K562 (cell line): Measurements from ENCODE around the gene CTIF. TPM values are rescaled to one million over a fixed set of nuclear protein-coding genes. Genes with fewer than 3 reads are reported as not detected.

Source experiments
- ATF1 ChIP-seq, 2 experiments: fragments of 450-650 bp in 1 of 2; IDR thresholded peaks; 2 replicates each; pipeline ENCODE4 v1.6.1; 2016; ENCODE audit warnings: missing compliant biosample characterization in 1 of 2, missing genetic modification characterization in 1 of 2
- ATF2 ChIP-seq: sonication (generic); formaldehyde crosslinking; IDR thresholded peaks from 2 replicates; pipeline ENCODE4 v1.8.1; 2022; ENCODE audit warnings: missing genetic modification reagents
- DIDO1 ChIP-seq: fragments of 450-650 bp; IDR thresholded peaks from 2 replicates; pipeline ENCODE4 v1.6.1; 2016; ENCODE audit warnings: low read depth, missing biosample characterization, missing genetic modification characterization
- HSF4 ChIP-seq: fragments of 250-450 bp; sonication (Bioruptor Pico); IDR thresholded peaks from 2 replicates; pipeline ENCODE4 v2.1.2; 2022; ENCODE audit warnings: mild to moderate bottlenecking, moderate library complexity, borderline replicate concordance
- MAFF ChIP-seq: IDR thresholded peaks from 2 replicates; pipeline ENCODE4 v1.6.1; 2012; ENCODE audit warnings: low read length, improper control_type of control experiment
- MAFG ChIP-seq: fragments of 450-650 bp; conservative IDR thresholded peaks from 2 replicates; pipeline ENCODE4 v1.6.1; 2016; ENCODE audit warnings: missing genetic modification characterization, missing compliant biosample characterization
- MEF2A ChIP-seq: IDR thresholded peaks from 2 replicates; pipeline ENCODE4 v1.6.1; 2011; ENCODE audit warnings: low read depth, mild to moderate bottlenecking, low read length, moderate library complexity; ENCODE audit not compliant: control insufficient read depth
- NFRKB ChIP-seq: fragments of 450-650 bp; IDR thresholded peaks from 2 replicates; pipeline ENCODE4 v1.6.1; 2016; ENCODE audit warnings: low read depth
- POLR2AphosphoS2 ChIP-seq: IDR thresholded peaks from 2 replicates; pipeline ENCODE4 v1.6.1; 2012; ENCODE audit warnings: low read length, improper control_type of control experiment
- PURB ChIP-seq: sonication (generic); formaldehyde crosslinking; IDR thresholded peaks from 2 replicates; pipeline ENCODE4 v1.9.0; 2021; ENCODE audit warnings: low read depth, mild to moderate bottlenecking, missing genetic modification reagents
- SAFB ChIP-seq: fragments of 200-400 bp; formaldehyde crosslinking; IDR thresholded peaks from 2 replicates; pipeline ENCODE4 v1.6.1; 2017; ENCODE audit warnings: low read depth, low read length, borderline replicate concordance
- SOX6 ChIP-seq: fragments of 450-650 bp; IDR thresholded peaks from 2 replicates; pipeline ENCODE4 v1.6.1; 2014; ENCODE audit warnings: mild to moderate bottlenecking
- USF2 ChIP-seq: sonication (generic); formaldehyde crosslinking; IDR thresholded peaks from 2 replicates; pipeline ENCODE4 v1.5.0; 2020; ENCODE audit warnings: missing genetic modification reagents
- ZNF318 ChIP-seq, 2 experiments: fragments of 450-650 bp; IDR thresholded peaks; 2 replicates each; pipeline ENCODE4 v1.6.1; 2016; ENCODE audit warnings: mild to moderate bottlenecking in 2 of 2, borderline replicate concordance in 1 of 2, low read depth in 1 of 2, moderate library complexity in 1 of 2
- ZNF354B ChIP-seq: fragments of 250-450 bp; sonication (Bioruptor Pico); IDR thresholded peaks from 2 replicates; pipeline ENCODE4 v1.4.0; 2020
- ZNF75A ChIP-seq: fragments of 450-650 bp; formaldehyde crosslinking; IDR thresholded peaks from 2 replicates; pipeline ENCODE4 v1.4.0; 2020; ENCODE audit warnings: mild to moderate bottlenecking
- polyA plus RNA-seq, 8 experiments: library from polyadenylated mRNA; depleted of rRNA in 4 of 8; stranded (reverse) in 5 of 8; unstranded in 3 of 8; fragments of >200 nt; fragmentation: Nextera tagmentation in 2 of 8; fragmentation: Illumina TruSeq in 1 of 8; extraction: Ambion mirVana in 2 of 8; extraction: Trizol in 1 of 8; gene quantifications; 2 replicates each; pipeline versions ENCODE4 v1.2.1 to v1.2.3, GENCODE V29; 2011 to 2014; ENCODE audit warnings: inconsistent platforms in 1 of 8, missing spikeins in 1 of 8
- total RNA-seq, 7 experiments: library from RNA; depleted of rRNA in 6 of 7; stranded (reverse); fragments of >200 nt in 6 of 7; fragmentation: Illumina TruSeq in 2 of 7; extraction: Trizol in 2 of 7; gene quantifications; 2 replicates each; pipeline versions ENCODE4 v1.2.1 to v1.2.3, GENCODE V29; 2011 to 2021; ENCODE audit warnings: low replicate concordance in 1 of 7

CTIF gene
- total and polyA plus RNA-seq, 9 of the 15 experiments (the other 6 are each of a cell fraction or from before 2014, with no cell fraction given) = 0.17 to 11.5 (median 2.2) TPM

GRCh38 chr18:48566589-48566988, 27.8 kb downstream of the CTIF start (continued):
- no peak for TF ChIP-seq ZNF318 (IDR thresholded peaks at IDR 0.05; ENCODE audit: borderline replicate concordance in 1 of 2, low read depth in 1 of 2)
- TF ChIP-seq MAFG (tag) = peak; percentile 99
- no peak for TF ChIP-seq MEF2A
- TF ChIP-seq DIDO1 (tag) = 0 out of 2 replicates have a peak, but pooled peaks have one; percentile 18
- no peak for TF ChIP-seq NFRKB
- TF ChIP-seq SOX6 = no peak
- no peak for TF ChIP-seq SAFB
- peak; percentile 66; the same call in 1 of the 2 replicates for TF ChIP-seq ZNF354B (CRISPR knock-in tag)
- no peak for TF ChIP-seq PURB (CRISPR knock-in tag)
- TF ChIP-seq USF2 (CRISPR knock-in tag) = no peak
- TF ChIP-seq ATF2 (CRISPR knock-in tag) = no peak
- TF ChIP-seq HSF4 (CRISPR knock-in tag) = no peak; the same call in 1 of the 2 replicates
- TF ChIP-seq ZNF75A (CRISPR knock-in tag) = no peak
- TF ChIP-seq POLR2AphosphoS2 = no peak
- no peak for TF ChIP-seq ATF1 (CRISPR knock-in tag; IDR thresholded peaks at IDR 0.05)
- TF ChIP-seq ATF1 (tag; IDR thresholded peaks at IDR 0.05) = peak; percentile 35; the same call in 1 of the 2 replicates
- peak; percentile 99 for TF ChIP-seq MAFF
